Activated T-helper 1 cell treated with anti-CD3 and anti-CD28 coated beads, Interleukin-12 subunit alpha, Interleukin-12 subunit beta, Interleukin-2, Interleukin-4 antibody, amounts not matched to agents 30 ng/mL and 10 ng/mL and 1 ng/mL, durations not matched to agents 14 hours and 24 hours and 36 hours (primary cell): ENCODE data around the gene CTDSP1. TPM values are rescaled to one million over a fixed set of nuclear protein-coding genes. Genes with fewer than 3 reads are reported as not detected.
A peak's percentile ranks its signal among the peaks of the same experiment; 100 is the strongest.

Experiments used
- DNase-seq: peaks from one replicate; pipeline ENCODE4 v3.0.0; 2021; ENCODE audit warnings: low spot score
- H3K27ac Mint-ChIP-seq: one replicate; pipeline ENCODE4 v1.8.0; 2021; ENCODE audit warnings: mild to moderate bottlenecking, mixed read lengths
- H3K27me3 Mint-ChIP-seq: one replicate; pipeline ENCODE4 v1.8.0; 2022; ENCODE audit warnings: mild to moderate bottlenecking, moderate library complexity, mixed read lengths; ENCODE audit not compliant: insufficient read depth
- H3K36me3 Mint-ChIP-seq: one replicate; pipeline ENCODE4 v1.8.0; 2021; ENCODE audit warnings: low read depth, mixed read lengths
- H3K4me1 Mint-ChIP-seq: one replicate; pipeline ENCODE4 v1.8.0; 2021; ENCODE audit warnings: low read depth, mixed read lengths
- H3K4me3 Mint-ChIP-seq: one replicate; pipeline ENCODE4 v1.8.0; 2021; ENCODE audit warnings: mild to moderate bottlenecking, moderate library complexity, mixed read lengths
- H3K9me3 Mint-ChIP-seq: one replicate; pipeline ENCODE4 v1.8.0; 2021; ENCODE audit warnings: mixed read lengths
- intact Hi-C: fragments of 100-400 bp; cut with micrococcal nuclease; formaldehyde crosslinking; loops from one replicate; pipeline ENCODE4 v1.15.1; 2024
- total RNA-seq: library from RNA; stranded (reverse); gene quantifications from 2 replicates; pipeline ENCODE4 v1.2.3, GENCODE V29; 2022

Gene CTDSP1
- total RNA-seq = 105 and 106 TPM in 2 replicates

- H3K36me3 Mint-ChIP-seq = peaks cover 13% of the 10 kb centered on the region
- peak within 1 kb of the TSS; percentile 87 for H3K27ac Mint-ChIP-seq
- H3K4me3 Mint-ChIP-seq = peak within 1 kb of the TSS; percentile 93
- no peaks in the 10 kb centered on the region for H3K27me3 Mint-ChIP-seq
- intact Hi-C loops = loop anchor here (2.0 to 10.0 kb wide), 7 partner anchors 181 to 988 kb away; partner anchors contain the start of genes CNPPD1, DNPEP, RETREG2 and TTLL4
- peak; percentile 92 for DNase-seq
- H3K9me3 Mint-ChIP-seq = no peaks in the 10 kb centered on the region
- H3K4me1 Mint-ChIP-seq = peaks cover 32% of the 10 kb centered on the region
These were observed at the start of gene CTDSP1 for GRCh38 chr2:218399391-218400166. Gene CTDSP1 (plus strand): TSS chr2:218399868. CDS start chr2:218400091, 223 bp downstream.

- Mint-ChIP-seq H3K4me1 (no peaks in the 10 kb centered on the region), H3K27ac (no peak overlapping the region), H3K4me3 (no peak overlapping the region), H3K36me3 (no peaks in the 10 kb centered on the region), H3K27me3 (peaks cover 8% of the 10 kb centered on the region), H3K9me3 (peaks cover 15% of the 10 kb centered on the region)
- intact Hi-C loops = loop anchor here (10.0 kb wide), 1 partner anchor 169 kb away; no protein-coding TSS in a partner anchor
- DNase-seq = no peak
These were observed 45.6 kb upstream of the CTDSP1 start for GRCh38 chr2:218354045-218354444.

GRCh38 chr2:218354850-218355443 is 44.7 kb upstream of the CTDSP1 start:
- DNase-seq = no peak
- intact Hi-C loops = loop anchor here (10.0 kb wide), 1 partner anchor 170 kb away; no protein-coding TSS in a partner anchor
- H3K36me3 Mint-ChIP-seq = no peaks in the 10 kb centered on the region
- peaks cover 8% of the 10 kb centered on the region for H3K27me3 Mint-ChIP-seq
- H3K4me3 Mint-ChIP-seq = no peak overlapping the region
- H3K4me1 Mint-ChIP-seq = no peaks in the 10 kb centered on the region
- peaks cover 10% of the 10 kb centered on the region for H3K9me3 Mint-ChIP-seq
- no peak overlapping the region for H3K27ac Mint-ChIP-seq

GRCh38 chr2:218357236-218358177 is 42.2 kb upstream of the CTDSP1 start:
- Mint-ChIP-seq H3K4me1 (no peaks in the 10 kb centered on the region), H3K9me3 (peaks cover 4% of the 10 kb centered on the region), H3K36me3 (no peaks in the 10 kb centered on the region), H3K27me3 (peaks cover 9% of the 10 kb centered on the region), H3K27ac (no peak overlapping the region), H3K4me3 (no peak overlapping the region)
- intact Hi-C loops = loop anchor here (2.0 to 10.0 kb wide), 2 partner anchors 65 to 173 kb away; partner anchors contain the start of gene TMBIM1
- no peak for DNase-seq

- no peak for DNase-seq
- Mint-ChIP-seq H3K4me3 (no peak overlapping the region), H3K4me1 (no peaks in the 10 kb centered on the region), H3K27me3 (peaks cover 9% of the 10 kb centered on the region), H3K9me3 (no peaks in the 10 kb centered on the region), H3K36me3 (no peaks in the 10 kb centered on the region), H3K27ac (no peak overlapping the region)
- intact Hi-C loops = no loop called here
These were observed 39.2 kb upstream of the CTDSP1 start for GRCh38 chr2:218360453-218360852.

- no peak overlapping the region for H3K4me3 Mint-ChIP-seq
- DNase-seq = no peak
- no peaks in the 10 kb centered on the region for H3K9me3 Mint-ChIP-seq
- no peaks in the 10 kb centered on the region for H3K36me3 Mint-ChIP-seq
- intact Hi-C loops = no loop called here
- no peak overlapping the region for H3K27ac Mint-ChIP-seq
- no peaks in the 10 kb centered on the region for H3K4me1 Mint-ChIP-seq
- H3K27me3 Mint-ChIP-seq = peaks cover 17% of the 10 kb centered on the region
These were observed 37.1 kb upstream of the CTDSP1 start for GRCh38 chr2:218362606-218363005.

GRCh38 chr2:218363736-218364135 is 35.9 kb upstream of the CTDSP1 start:
- H3K36me3 Mint-ChIP-seq = no peaks in the 10 kb centered on the region
- H3K27ac Mint-ChIP-seq = no peak overlapping the region
- intact Hi-C loops = no loop called here
- DNase-seq = no peak
- no peaks in the 10 kb centered on the region for H3K9me3 Mint-ChIP-seq
- no peak overlapping the region for H3K4me3 Mint-ChIP-seq
- peaks cover 7% of the 10 kb centered on the region for H3K4me1 Mint-ChIP-seq
- peaks cover 23% of the 10 kb centered on the region for H3K27me3 Mint-ChIP-seq

- Mint-ChIP-seq H3K9me3 (no peaks in the 10 kb centered on the region), H3K27me3 (peaks cover 28% of the 10 kb centered on the region), H3K4me1 (peaks cover 7% of the 10 kb centered on the region), H3K27ac (no peak overlapping the region), H3K36me3 (no peaks in the 10 kb centered on the region), H3K4me3 (no peak overlapping the region)
- intact Hi-C loops = no loop called here
- DNase-seq = no peak
These were observed 35.5 kb upstream of the CTDSP1 start for GRCh38 chr2:218364196-218364595.

GRCh38 chr2:218366621-218367414 is 32.9 kb upstream of the CTDSP1 start:
- DNase-seq = no peak
- Mint-ChIP-seq H3K36me3 (no peaks in the 10 kb centered on the region), H3K27ac (no peak overlapping the region), H3K9me3 (no peaks in the 10 kb centered on the region), H3K4me3 (peak overlapping the region; percentile 66), H3K4me1 (peaks cover 7% of the 10 kb centered on the region), H3K27me3 (peaks cover 42% of the 10 kb centered on the region)
- intact Hi-C loops = loop anchor here (2.0 to 5.0 kb wide), 2 partner anchors 50 to 66 kb away; no protein-coding TSS in a partner anchor

GRCh38 chr2:218367415-218368149 is 32.1 kb upstream of the CTDSP1 start:
- Mint-ChIP-seq H3K36me3 (no peaks in the 10 kb centered on the region), H3K27ac (peak overlapping the region; percentile 61), H3K4me1 (peaks cover 7% of the 10 kb centered on the region), H3K9me3 (no peaks in the 10 kb centered on the region), H3K4me3 (peak overlapping the region; percentile 78), H3K27me3 (peaks cover 42% of the 10 kb centered on the region)
- peak; percentile 64 for DNase-seq
- intact Hi-C loops = loop anchor here (2.0 to 5.0 kb wide), 4 partner anchors 27 to 67 kb away; no protein-coding TSS in a partner anchor

GRCh38 chr2:218368150-218368528 is 31.5 kb upstream of the CTDSP1 start:
- intact Hi-C loops = loop anchor here (2.0 to 5.0 kb wide), 3 partner anchors 27 to 51 kb away; no protein-coding TSS in a partner anchor
- Mint-ChIP-seq H3K36me3 (no peaks in the 10 kb centered on the region), H3K27me3 (peaks cover 42% of the 10 kb centered on the region), H3K9me3 (no peaks in the 10 kb centered on the region), H3K27ac (peak overlapping the region; percentile 61), H3K4me3 (peak overlapping the region; percentile 78), H3K4me1 (peaks cover 7% of the 10 kb centered on the region)
- no peak for DNase-seq
